Activated CD8-positive, alpha-beta memory T cell treated with anti-CD3 and anti-CD28 coated beads for 48 hours (primary cell): ENCODE results near the gene CENPP.

Source experiments
- DNase-seq, 3 experiments: peaks; one replicate each; pipeline ENCODE4 v3.0.0-alpha.2; 2020; ENCODE audit warnings: low read depth in 2 of 3, low spot score in 2 of 3

Gene CENPP

GRCh38 chr9:92422611-92423338 is 97.0 kb downstream of the CENPP start:
- no peak for DNase-seq

GRCh38 chr9:92423612-92424011 is 97.9 kb downstream of the CENPP start:
- no peak for DNase-seq

- no peak for DNase-seq
These were observed 98.6 kb downstream of the CENPP start, which contains the start of gene OMD for GRCh38 chr9:92424340-92424739. Gene OMD, minus strand, starts transcription at chr9:92424471. Its CDS starts 6,913 bp downstream, at chr9:92417558.

- DNase-seq = no peak
These were observed 99.7 kb downstream of the CENPP start for GRCh38 chr9:92425474-92425873.

- DNase-seq = no peak
These were observed 100.9 kb downstream of the CENPP start for GRCh38 chr9:92426501-92427145.

GRCh38 chr9:92429836-92430235 is 104.1 kb downstream of the CENPP start:
- no peak for DNase-seq

- no peak for DNase-seq
These were observed 106.6 kb downstream of the CENPP start for GRCh38 chr9:92432350-92432749.

- no peak for DNase-seq
These were observed 107.3 kb downstream of the CENPP start for GRCh38 chr9:92432972-92433548.

GRCh38 chr9:92435263-92435662 is 109.5 kb downstream of the CENPP start:
- no peak for DNase-seq

- DNase-seq = no peak
These were observed 113.3 kb downstream of the CENPP start for GRCh38 chr9:92438900-92439526.

- no peak for DNase-seq
These were observed 114.4 kb downstream of the CENPP start for GRCh38 chr9:92439921-92440750.

GRCh38 chr9:92440751-92441046 is 114.9 kb downstream of the CENPP start:
- DNase-seq = no peak

GRCh38 chr9:92444841-92445240 is 119.1 kb downstream of the CENPP start:
- DNase-seq = no peak

GRCh38 chr9:92446536-92446935 is 120.8 kb downstream of the CENPP start:
- DNase-seq = no peak

GRCh38 chr9:92455217-92455616 is 129.5 kb downstream of the CENPP start:
- DNase-seq = no peak

- no peak for DNase-seq
These were observed 131.8 kb downstream of the CENPP start for GRCh38 chr9:92457576-92457975.

- DNase-seq = no peak
These were observed 137.6 kb downstream of the CENPP start for GRCh38 chr9:92463387-92463786.

GRCh38 chr9:92463984-92464383 is 138.2 kb downstream of the CENPP start:
- no peak for DNase-seq

GRCh38 chr9:92467041-92467440 is 141.3 kb downstream of the CENPP start:
- no peak for DNase-seq

GRCh38 chr9:92467511-92467910 is 141.8 kb downstream of the CENPP start:
- DNase-seq = no peak

- no peak for DNase-seq
These were observed 142.5 kb downstream of the CENPP start for GRCh38 chr9:92468206-92468605.
